Frontal cortex (tissue), 4 donors: ENCODE data around the gene E2F4. TPM values are rescaled to one million over a fixed set of nuclear protein-coding genes. Genes with fewer than 3 reads are reported as not detected.

Experiments
- DNase-seq, 2 donors: peaks; one replicate each; pipeline ENCODE4 v3.0.0; 2012; ENCODE audit warnings: low spot score in 2 of 2
- FAIRE-seq: peaks from 2 replicates; lab custom pipeline; 2012; peaks lifted over from hg19 to GRCh38; lab: Jason Lieb, UNC
- total RNA-seq: library from RNA; depleted of rRNA; stranded (reverse); fragments of >200 nt; gene quantifications from one replicate; pipeline ENCODE4 v1.2.3, GENCODE V29; 2014
- donor health status: control.
- donor health status: control.
- donor health status: control.

E2F4 gene
- total RNA-seq, 1 donor from 2014 or later, result 19.6 TPM

GRCh38 chr16:67228034-67228785 is 36.3 kb downstream of the E2F4 start:
- no peak for DNase-seq
- no peak for FAIRE-seq

DNA sequence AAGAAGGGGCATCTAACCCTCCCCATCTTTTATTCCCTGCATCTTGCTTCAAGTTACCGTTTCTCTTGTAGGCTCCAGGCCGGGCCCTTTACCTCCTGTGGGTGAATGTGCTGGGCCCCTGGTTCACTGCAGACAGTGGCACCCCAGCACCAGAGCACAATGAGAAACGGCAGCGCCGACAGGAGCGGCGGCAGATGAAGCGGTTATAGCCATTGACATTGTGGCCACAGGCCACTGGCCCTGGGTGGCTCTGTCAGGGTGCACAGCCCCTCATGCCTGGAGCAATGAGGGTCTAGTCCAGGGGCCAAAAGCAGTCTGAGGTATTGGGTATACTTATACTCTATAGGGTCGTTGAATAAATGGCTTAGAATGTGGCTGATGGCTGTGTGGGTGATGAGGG is 37.0 kb downstream of the E2F4 start:
- DNase-seq, result no peak
- FAIRE-seq, result no peak

- FAIRE-seq (no peak), DNase-seq (no peak)
Measured at GRCh38 chr16:67229906-67230808, 38.2 kb downstream of the E2F4 start.

DNA sequence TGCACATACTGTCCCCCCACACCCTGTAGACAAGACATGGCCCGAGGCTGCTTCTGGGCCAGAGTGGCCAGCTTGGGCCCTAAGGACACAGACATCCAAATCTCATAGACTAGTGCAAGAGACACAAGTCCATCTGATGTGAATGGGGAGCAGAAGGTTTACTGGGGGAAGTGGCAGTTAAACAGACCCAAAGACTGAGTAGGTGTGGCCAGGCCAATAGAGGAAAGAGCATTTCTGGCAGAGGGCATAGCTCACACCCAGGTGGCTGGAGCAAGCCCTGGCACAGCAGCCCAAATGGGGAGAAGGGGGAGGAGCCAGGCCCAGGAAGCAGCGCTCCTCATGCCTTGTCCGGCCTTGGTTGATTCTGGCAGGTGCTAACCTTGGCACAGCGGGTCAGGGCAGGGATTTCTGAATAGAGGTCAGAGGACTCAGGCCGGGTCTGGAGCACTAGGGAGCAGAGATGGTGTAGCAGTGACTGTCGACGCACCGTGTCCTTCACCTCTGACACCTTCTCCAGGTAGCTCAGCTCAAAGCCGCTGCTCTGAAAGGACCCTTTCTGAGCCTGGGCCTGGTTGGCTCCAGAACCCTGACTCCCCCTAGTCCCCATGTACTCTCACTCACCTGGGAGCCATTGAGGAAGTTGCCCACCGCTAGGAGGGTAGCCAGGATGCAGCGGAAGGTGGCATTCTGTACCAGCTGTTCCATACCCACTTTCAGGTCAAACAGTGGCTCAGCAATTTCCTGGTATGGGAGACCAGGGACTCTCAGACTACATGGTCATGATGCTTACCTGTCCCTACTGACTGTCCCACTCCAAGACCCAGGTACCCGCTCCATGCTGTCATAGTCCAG is 39.1 kb downstream of the E2F4 start:
- no peak for FAIRE-seq
- DNase-seq, result no peak

DNA sequence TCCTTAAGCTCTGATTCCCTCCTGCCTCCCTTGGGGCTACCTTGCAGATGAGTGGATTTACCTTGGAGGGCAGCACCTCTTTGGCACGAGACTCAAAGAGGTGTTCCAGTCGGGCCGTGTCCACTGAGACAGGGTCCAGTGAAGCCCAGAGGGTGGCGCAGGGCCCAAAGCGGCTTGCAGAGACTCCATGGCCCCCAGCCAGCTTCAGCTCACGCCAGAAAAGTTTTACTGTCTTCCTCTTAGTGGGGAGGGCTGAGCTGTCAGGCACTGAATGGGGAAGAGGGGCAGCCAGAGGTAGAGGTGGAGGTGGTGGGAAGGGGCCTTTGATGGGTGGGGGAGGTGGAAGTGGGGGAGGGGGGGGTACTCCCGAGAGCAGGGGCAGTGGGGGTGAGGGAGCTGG is 41.6 kb downstream of the E2F4 start:
- DNase-seq (no peak), FAIRE-seq (no peak)

- DNase-seq (no peak), FAIRE-seq (no peak)
Measured at GRCh38 chr16:67234180-67234597, 42.2 kb downstream of the E2F4 start.

GRCh38 chr16:67235816-67236562 is 44.0 kb downstream of the E2F4 start:
- FAIRE-seq (no peak), DNase-seq (no peak)

GRCh38 chr16:67236563-67237395 is 44.8 kb downstream of the E2F4 start:
- DNase-seq, result peak in 1 of 2 donors; percentile 61

GRCh38 chr16:67237396-67238277 is 45.7 kb downstream of the E2F4 start:
- no peak for DNase-seq
- no peak for FAIRE-seq

More at GRCh38 chr16:67236563-67237395, 44.8 kb downstream of the E2F4 start:
- FAIRE-seq, result no peak

GRCh38 chr16:67238278-67238575 is 46.3 kb downstream of the E2F4 start:
- DNase-seq, result no peak
- no peak for FAIRE-seq

DNA sequence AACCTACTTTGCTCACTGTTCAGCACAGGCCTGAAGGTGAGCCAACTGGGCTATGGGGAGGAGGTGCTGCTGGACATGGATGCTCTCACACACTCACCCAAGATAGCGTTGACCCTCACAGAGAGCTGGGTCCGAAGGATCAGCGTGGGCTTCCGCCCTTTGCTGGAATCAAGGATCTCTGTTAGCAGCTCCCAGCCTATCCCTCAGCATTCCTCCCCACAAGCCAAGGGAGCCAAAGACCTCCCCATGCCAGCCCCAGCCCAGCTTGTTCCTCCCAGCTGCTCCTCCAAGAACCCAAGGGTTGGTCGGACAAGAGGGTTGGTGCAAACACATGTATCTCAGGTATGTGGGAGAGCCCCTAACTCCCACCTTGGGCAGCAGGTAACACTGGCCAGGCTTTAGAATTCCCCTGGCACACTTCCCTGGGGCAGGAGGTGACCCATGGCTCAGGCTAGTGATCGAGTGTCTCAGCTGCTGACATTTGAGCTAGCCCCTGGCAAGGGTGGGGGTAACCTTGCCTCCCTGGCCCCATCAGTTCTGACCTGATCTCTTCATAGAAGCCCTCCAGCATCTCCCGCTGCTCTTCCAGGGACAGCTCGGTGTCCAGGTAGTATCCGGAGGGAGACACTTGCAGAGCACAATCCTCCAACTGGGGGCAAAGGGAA is 47.0 kb downstream of the E2F4 start:
- DNase-seq (no peak), FAIRE-seq (no peak)

DNA sequence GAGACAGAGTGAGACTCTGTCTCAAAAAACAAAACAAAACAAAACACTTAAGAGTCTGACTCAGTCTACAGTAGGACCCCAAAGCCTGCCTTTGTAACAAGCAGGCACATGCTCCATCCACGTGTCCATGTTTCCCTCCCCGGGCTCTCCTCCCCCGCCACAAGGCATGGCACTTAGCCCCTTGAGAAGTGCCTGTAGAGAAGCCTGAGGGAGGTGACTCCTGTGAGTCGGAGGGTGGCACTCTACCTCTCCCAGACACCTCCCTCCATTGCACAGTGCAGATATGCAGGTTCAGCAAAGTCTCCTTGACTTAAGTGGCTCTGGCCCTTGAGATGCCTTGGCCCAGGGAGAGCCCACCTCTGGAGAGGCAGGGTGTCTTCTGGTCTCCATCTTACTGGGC is 48.6 kb downstream of the E2F4 start:
- DNase-seq (no peak), FAIRE-seq (no peak)

GRCh38 chr16:67241008-67241900 is 49.3 kb downstream of the E2F4 start:
- DNase-seq, result peak in 1 of 2 donors; percentile 55
- no peak for FAIRE-seq

- DNase-seq (no peak), FAIRE-seq (no peak)
Measured at GRCh38 chr16:67242138-67242730, 50.3 kb downstream of the E2F4 start.

DNA sequence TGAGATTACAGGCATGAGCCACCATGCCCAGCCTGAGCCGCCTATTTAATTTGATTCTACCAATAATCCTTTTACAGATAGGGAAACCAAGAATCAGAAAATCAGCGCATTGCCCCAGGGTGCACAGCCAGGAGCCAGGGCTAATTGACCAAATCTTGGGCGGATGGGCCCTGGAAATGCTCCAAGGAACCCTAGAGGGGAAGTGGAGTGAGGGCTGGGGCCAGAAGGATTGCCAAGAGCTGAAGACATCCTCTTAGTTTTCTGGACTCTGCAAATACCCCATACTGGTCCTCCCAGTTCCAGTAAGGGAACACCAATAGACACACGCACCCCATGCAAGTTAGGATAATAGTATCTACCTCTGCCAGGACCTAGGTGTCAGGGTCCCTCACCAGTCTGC is 51.5 kb downstream of the E2F4 start:
- no peak for FAIRE-seq
- no peak for DNase-seq
